HepG2 (cell line): ENCODE measurements around the gene STIM2. TPM values are rescaled to one million over a fixed set of nuclear protein-coding genes. Genes with fewer than 3 reads are reported as not detected.

Experiments
- ATAC-seq: fragments of 200-7000 bp; cut with Tn5 transposase; 3 replicates; pipeline ENCODE4 v1.9.1; 2020; ENCODE audit warnings: mild to moderate bottlenecking, moderate library complexity
- BruUV-seq: library from RNA; stranded (reverse); fragments of 400-500 nt; replicated peaks from 2 replicates; lab custom pipeline; 2021; lab: Mats Ljungman, UMichigan
- CTCF ChIA-PET: fragments of 300-600 bp; formaldehyde crosslinking; extraction: SDS; loops from one replicate; lab custom pipeline; 2021; ENCODE audit warnings: low total read pairs, inconsistent platforms, low intra/inter-chr PET ratio; lab: Yijun Ruan, JAX
- POLR2A ChIA-PET: fragments of 350-600 bp; sonication (Branson Sonifier 250); formaldehyde crosslinking; loops from one replicate; lab custom pipeline; 2020; ENCODE audit warnings: antibody characterized with exemption, inconsistent platforms; lab: Yijun Ruan, JAX
- DNase-seq: peaks from one replicate; pipeline ENCODE4 v3.0.0-alpha.2; 2015; ENCODE audit warnings: low spot score
- FAIRE-seq: peaks from 3 replicates; lab custom pipeline; 2011; peaks lifted over from hg19 to GRCh38; lab: Jason Lieb, UNC
- H2AFZ ChIP-seq: one replicate; pipeline ENCODE4 v1.6.1; 2011; ENCODE audit warnings: low read length, inconsistent platforms
- H3K27ac ChIP-seq: fragments of 300-600 bp; 3 replicates; pipeline ENCODE4 v1.8.0; 2011; ENCODE audit warnings: mixed run types, mild to moderate bottlenecking, mixed read lengths, low read length, inconsistent platforms; ENCODE audit not compliant: insufficient read depth; ENCODE audit errors: extremely low read length
- H3K27me3 ChIP-seq, 2 experiments: fragments of 200-600 bp in 1 of 2; 2 replicates in 1 of 2; 3 replicates in 1 of 2; pipeline versions ENCODE4 v1.6.0 to v1.8.0; 2011; ENCODE audit warnings: low read length in 2 of 2, mild to moderate bottlenecking in 2 of 2, moderate library complexity in 2 of 2, inconsistent platforms in 1 of 2; ENCODE audit not compliant: insufficient read depth in 2 of 2, control insufficient read depth in 1 of 2
- H3K36me3 ChIP-seq, 2 experiments: fragments of 200-600 bp in 1 of 2; replicated peaks in 1 of 2; 2 replicates in 1 of 2; 3 replicates in 1 of 2; pipeline versions ENCODE4 v1.5.1 to v1.8.0; 2011; ENCODE audit warnings: low read length in 2 of 2, inconsistent platforms in 1 of 2; ENCODE audit not compliant: insufficient read depth in 2 of 2, control insufficient read depth in 1 of 2
- H3K4me1 ChIP-seq: 2 replicates; pipeline ENCODE4 v1.5.1; 2012; ENCODE audit warnings: low read length, inconsistent platforms; ENCODE audit not compliant: insufficient read depth
- H3K4me2 ChIP-seq: 2 replicates; pipeline ENCODE4 v1.6.0; 2011; ENCODE audit warnings: low read depth, low read length, inconsistent platforms
- H3K4me3 ChIP-seq, 3 experiments: fragments of 200-600 bp in 1 of 3; sonication (generic), shearing (Covaris generic) in 1 of 3; replicated peaks in 1 of 3; 2 replicates each; pipeline ENCODE4 v1.5.1; 2011 to 2016; ENCODE audit warnings: low read length in 3 of 3, inconsistent platforms in 2 of 3, low read depth in 2 of 3, mild to moderate bottlenecking in 2 of 3, control low read depth in 1 of 3, mixed read lengths in 1 of 3; ENCODE audit not compliant: insufficient read depth in 1 of 3
- H3K79me2 ChIP-seq: one replicate; pipeline ENCODE4 v1.6.1; 2011; ENCODE audit warnings: low read length, inconsistent platforms; ENCODE audit not compliant: insufficient read depth
- H3K9ac ChIP-seq: 2 replicates; pipeline ENCODE4 v1.6.0; 2011; ENCODE audit warnings: mild to moderate bottlenecking, low read depth, low read length, inconsistent platforms; ENCODE audit not compliant: insufficient read depth
- H3K9me3 ChIP-seq: 2 replicates; pipeline ENCODE4 v1.5.1; 2012; ENCODE audit warnings: mild to moderate bottlenecking, low read length
- H4K20me1 ChIP-seq: 2 replicates; pipeline ENCODE4 v1.6.0; 2011; ENCODE audit warnings: inconsistent platforms, mild to moderate bottlenecking, low read length, moderate library complexity; ENCODE audit not compliant: insufficient read depth
- CBX2 ChIP-seq, 2 experiments: fragments of 200-600 bp in 1 of 2; sonication (generic); formaldehyde crosslinking in 1 of 2; IDR thresholded peaks; 2 replicates each; pipeline versions ENCODE4 v1.7.0 to v1.8.1; 2018 to 2022; ENCODE audit warnings: low read depth in 2 of 2, low read length in 1 of 2, mild to moderate bottlenecking in 1 of 2, missing genetic modification reagents in 1 of 2
- MAFF ChIP-seq: IDR thresholded peaks from 2 replicates; pipeline ENCODE4 v1.6.1; 2011; ENCODE audit warnings: low read depth, low read length, improper control_type of control experiment
- MAFK ChIP-seq, 2 experiments: IDR thresholded peaks in 1 of 2; conservative IDR thresholded peaks in 1 of 2; 2 replicates each; pipeline ENCODE4 v1.6.1; 2011; ENCODE audit warnings: improper control_type of control experiment in 2 of 2, low read length in 2 of 2
- RNF2 ChIP-seq: fragments of 450-650 bp; conservative IDR thresholded peaks from 2 replicates; pipeline ENCODE4 v1.6.1; 2016; ENCODE audit warnings: low read depth
- STAG1 ChIP-seq: sonication (generic); formaldehyde crosslinking; IDR thresholded peaks from 2 replicates; pipeline ENCODE4 v1.4.0; 2020; ENCODE audit warnings: missing genetic modification reagents
- ZFP36 ChIP-seq: fragments of 150-350 bp; IDR thresholded peaks from 2 replicates; pipeline ENCODE4 v1.6.1; 2018; ENCODE audit warnings: borderline replicate concordance, low read length, low read depth; ENCODE audit not compliant: partially characterized antibody
- ZNF510 ChIP-seq: sonication (generic); formaldehyde crosslinking; IDR thresholded peaks from 2 replicates; pipeline ENCODE4 v1.4.0; 2020; ENCODE audit warnings: low read depth, mild to moderate bottlenecking, missing genetic modification reagents
- ZNF549 ChIP-seq: sonication (generic); formaldehyde crosslinking; IDR thresholded peaks from 2 replicates; pipeline ENCODE4 v1.5.0; 2020; ENCODE audit warnings: missing genetic modification reagents
- ZNF781 ChIP-seq: sonication (generic); formaldehyde crosslinking; IDR thresholded peaks from 2 replicates; pipeline ENCODE4 v1.5.1; 2020; ENCODE audit warnings: borderline replicate concordance, mild to moderate bottlenecking, missing genetic modification reagents; ENCODE audit errors: not compliant biosample characterization
- WGBS: methylation state at CpG from one replicate; pipeline ENCODE4 v1.1.6; 2017; ENCODE audit warnings: low lambda C conversion rate; 5-methylcytosine and 5-hydroxymethylcytosine counted together
- in situ Hi-C: cut with HindIII; loops from 2 replicates; pipeline ENCODE4 v1.10.0; 2017; ENCODE audit warnings: low pct_unique_long_range_greater_than_20kb; ENCODE audit not compliant: extremely low pct_ligation_motif_present
- intact Hi-C: fragments of 100-400 bp; cut with micrococcal nuclease; formaldehyde crosslinking; loops from one replicate; pipeline ENCODE4 v1.10.0; 2022; ENCODE audit not compliant: unreplicated experiment
- polyA plus RNA-seq, 8 experiments: library from polyadenylated mRNA; depleted of rRNA in 3 of 8; stranded (reverse) in 7 of 8; unstranded in 1 of 8; fragments of >200 nt; fragmentation: Illumina TruSeq in 4 of 8; extraction: Trizol in 4 of 8; gene quantifications; 2 replicates each; pipeline versions ENCODE4 v1.2.1 to v1.2.3, GENCODE V29; 2011 to 2016; ENCODE audit warnings: low read depth in 4 of 8, missing spikeins in 1 of 8, mixed read lengths in 1 of 8; ENCODE audit not compliant: insufficient read depth in 1 of 8
- total RNA-seq, 5 experiments: library from RNA; depleted of rRNA; stranded (reverse); fragments of >200 nt; fragmentation: Illumina TruSeq; extraction: Trizol; gene quantifications; 2 replicates each; pipeline ENCODE4 v1.2.3, GENCODE V29; 2016; ENCODE audit warnings: low read depth in 1 of 5
- TF ChIP-seq, protein P1 (sequence below): sonication (generic); formaldehyde crosslinking; IDR thresholded peaks from 2 replicates; pipeline ENCODE4 v1.5.0; 2020; ENCODE audit warnings: mild to moderate bottlenecking, missing genetic modification reagents, moderate library complexity

Gene STIM2
- total and polyA plus RNA-seq, 2 of the 13 experiments (the other 11 are each of a cell fraction or from before 2014, with no cell fraction given), result 19.3 to 19.4 TPM

DNA sequence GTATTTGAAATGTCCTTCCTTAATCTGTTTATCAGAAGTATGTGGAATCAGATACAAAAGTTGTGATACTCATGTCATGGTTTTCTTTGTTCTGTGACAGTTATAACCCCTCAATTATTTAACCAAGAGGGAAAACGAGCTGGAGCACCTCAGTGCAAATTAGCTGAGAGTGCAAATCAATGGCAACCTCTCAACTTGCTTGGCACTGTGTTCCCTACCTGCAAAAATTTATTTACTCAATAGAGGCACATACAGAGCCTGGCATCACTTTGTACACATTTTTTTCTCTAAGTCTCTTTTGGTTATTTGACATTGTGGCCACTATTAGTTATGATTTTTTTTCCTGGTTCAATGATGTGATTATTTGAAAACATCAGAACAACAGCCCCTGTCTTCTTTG is 186.2 kb downstream of the STIM2 start:
- CTCF ChIA-PET, result interaction anchor here (3.0 kb wide), 1 partner anchor 272 kb away, joined by 18 read pairs; no protein-coding TSS in a partner anchor
- H4K20me1 ChIP-seq, result no peaks in the 10 kb centered on the region
- DNase-seq, result no peak
- H3K9ac ChIP-seq, result no peak overlapping the region
- no TSS peak for BruUV-seq
- peaks cover 13% of the 10 kb centered on the region for H3K4me1 ChIP-seq
- no peak for ATAC-seq
- H3K36me3 ChIP-seq, result no peaks in the 10 kb centered on the region
- TF ChIP-seq MAFK (conservative IDR thresholded peaks at IDR 0.05 in 1 of 2, IDR thresholded peaks at IDR 0.05 in 1 of 2; ENCODE audit: low read length in 2 of 2), result peak in 1 of 2 experiments; percentile 25; a peak in 1 of 4 replicates
- TF ChIP-seq ZNF510 (CRISPR knock-in tag), result no peak
- 0 out of 2 replicates have a peak, but pooled peaks have one; percentile 15 for TF ChIP-seq MAFF
- TF ChIP-seq, all 625 proteins: peak for 2
- H3K4me2 ChIP-seq, result no peak overlapping the region
- POLR2A ChIA-PET, result no interaction called here
- WGBS, result 0% methylated on average over 1 of the region's 1 CpG
- no peaks in the 10 kb centered on the region for H3K9me3 ChIP-seq
- no peak for FAIRE-seq
- intact Hi-C loops, result loop anchor here (5.0 kb wide), 1 partner anchor 130 kb away; no protein-coding TSS in a partner anchor
- H3K79me2 ChIP-seq, result no peaks in the 10 kb centered on the region
- H3K27me3 ChIP-seq, result peaks cover 0 to 27% of the 10 kb centered on the region in 2 experiments; a peak in 2 of 5 replicates
- no peak overlapping the region for H3K27ac ChIP-seq
- H3K4me3 ChIP-seq, result no peak overlapping the region
- in situ Hi-C loops, result loop anchor here (5.0 kb wide), 1 partner anchor 270 kb away; no protein-coding TSS in a partner anchor
- no peak overlapping the region for H2AFZ ChIP-seq

DNA sequence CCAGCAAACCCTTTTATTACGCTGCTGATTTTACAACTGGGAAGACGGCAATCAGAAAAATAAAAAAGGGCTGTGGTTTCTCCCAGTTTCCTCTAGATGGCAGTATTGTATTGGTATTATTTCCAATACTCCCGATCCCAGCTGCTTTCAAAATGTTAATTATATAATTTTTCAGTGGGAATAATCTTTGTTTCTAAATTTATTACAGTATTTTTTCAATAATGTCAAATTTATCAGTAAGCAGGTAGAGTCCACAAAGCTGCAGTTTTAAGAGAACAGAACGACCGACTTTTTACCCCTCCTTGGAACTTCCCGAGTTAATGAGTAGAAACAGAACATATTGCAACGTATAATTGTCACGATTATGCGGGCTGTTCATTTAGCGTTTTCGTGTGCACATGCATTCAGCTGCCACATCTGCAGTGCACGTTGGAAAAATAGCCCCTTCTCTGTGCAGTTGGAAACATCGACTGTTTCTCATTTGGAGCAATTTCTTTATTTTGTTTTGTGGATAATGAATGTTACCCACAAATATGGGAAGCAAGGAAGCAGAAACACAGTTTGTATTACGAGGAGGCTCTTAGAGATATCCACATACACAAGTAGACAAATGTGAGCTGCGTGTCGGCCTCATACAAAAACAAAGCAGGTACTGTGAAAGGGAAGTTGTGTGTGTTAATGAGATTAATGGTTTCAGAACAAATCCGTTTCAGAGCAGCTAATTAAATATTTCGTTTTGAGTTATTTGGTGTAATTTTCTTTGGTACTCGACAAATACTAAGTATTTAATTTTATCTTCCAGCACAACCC is 188.0 kb downstream of the STIM2 start:
- no peak overlapping the region for H3K27ac ChIP-seq
- BruUV-seq, result no TSS peak
- no peak overlapping the region for H3K9ac ChIP-seq
- in situ Hi-C loops (loop anchor here (5.0 kb wide), 1 partner anchor 269 kb away; no protein-coding TSS in a partner anchor), intact Hi-C loops (loop anchor here (1.0 to 5.0 kb wide), 2 partner anchors 129 to 270 kb away; no protein-coding TSS in a partner anchor)
- peak; percentile 80; the same call in 1 of the 2 replicates for TF ChIP-seq RNF2
- no peak for TF ChIP-seq ZNF549
- TF ChIP-seq ZFP36, result peak; percentile 35
- peak; percentile 85; the same call in 1 of the 2 replicates for TF ChIP-seq CBX2 (IDR thresholded peaks at IDR 0.05; ENCODE audit: low read depth, low read length)
- TF ChIP-seq CBX2 (CRISPR knock-in tag; IDR thresholded peaks at IDR 0.05; ENCODE audit: low read depth), result no peak
- TF ChIP-seq, protein P1, sequence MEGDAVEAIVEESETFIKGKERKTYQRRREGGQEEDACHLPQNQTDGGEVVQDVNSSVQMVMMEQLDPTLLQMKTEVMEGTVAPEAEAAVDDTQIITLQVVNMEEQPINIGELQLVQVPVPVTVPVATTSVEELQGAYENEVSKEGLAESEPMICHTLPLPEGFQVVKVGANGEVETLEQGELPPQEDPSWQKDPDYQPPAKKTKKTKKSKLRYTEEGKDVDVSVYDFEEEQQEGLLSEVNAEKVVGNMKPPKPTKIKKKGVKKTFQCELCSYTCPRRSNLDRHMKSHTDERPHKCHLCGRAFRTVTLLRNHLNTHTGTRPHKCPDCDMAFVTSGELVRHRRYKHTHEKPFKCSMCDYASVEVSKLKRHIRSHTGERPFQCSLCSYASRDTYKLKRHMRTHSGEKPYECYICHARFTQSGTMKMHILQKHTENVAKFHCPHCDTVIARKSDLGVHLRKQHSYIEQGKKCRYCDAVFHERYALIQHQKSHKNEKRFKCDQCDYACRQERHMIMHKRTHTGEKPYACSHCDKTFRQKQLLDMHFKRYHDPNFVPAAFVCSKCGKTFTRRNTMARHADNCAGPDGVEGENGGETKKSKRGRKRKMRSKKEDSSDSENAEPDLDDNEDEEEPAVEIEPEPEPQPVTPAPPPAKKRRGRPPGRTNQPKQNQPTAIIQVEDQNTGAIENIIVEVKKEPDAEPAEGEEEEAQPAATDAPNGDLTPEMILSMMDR (CRISPR knock-in tag), result peak; percentile 61
- peak; percentile 59 for TF ChIP-seq STAG1 (CRISPR knock-in tag)
- TF ChIP-seq ZNF781 (CRISPR knock-in tag), result no peak
- no peak overlapping the region for H2AFZ ChIP-seq
- no peaks in the 10 kb centered on the region for H3K79me2 ChIP-seq
- peaks cover 2% of the 10 kb centered on the region for H3K4me1 ChIP-seq
- peaks cover 3 to 39% of the 10 kb centered on the region in 2 experiments; a peak in 3 of 5 replicates for H3K27me3 ChIP-seq
- FAIRE-seq, result no peak
- no peaks in the 10 kb centered on the region for H3K36me3 ChIP-seq
- H4K20me1 ChIP-seq, result no peaks in the 10 kb centered on the region
- POLR2A ChIA-PET, result no interaction called here
- peak overlapping the region; percentile 35; the same call in 1 of the 2 replicates for H3K4me2 ChIP-seq
- peak; percentile 33; the same call in 1 of the 3 replicates for ATAC-seq
- CTCF ChIA-PET, result interaction anchor here (3.0 kb wide), 1 partner anchor 270 kb away, joined by 18 read pairs; no protein-coding TSS in a partner anchor
- H3K4me3 ChIP-seq, result no peak overlapping the region
- DNase-seq, result no peak
- 4% methylated on average over 19 of the region's 19 CpGs for WGBS
- no peaks in the 10 kb centered on the region for H3K9me3 ChIP-seq
